ENCODE data around the gene MYBPHL.

GRCh38 chr1:109271458-109271857 lies 35.4 kb downstream of the MYBPHL start:
- TF ChIP-seq GATA2 (IDR thresholded peaks at IDR 0.05; ENCODE audit: low read depth, low read length) (no peak), GATA3 (IDR thresholded peaks at IDR 0.05; ENCODE audit: low read depth, low read length) (no peak)

All from SH-SY5Y (cell line).